Right ventricle myocardium superior (tissue), 1 donor: ENCODE results near the gene TRIM25. TPM values are rescaled to one million over a fixed set of nuclear protein-coding genes. Genes with fewer than 3 reads are reported as not detected.
A peak's percentile ranks its signal among the peaks of the same experiment; 100 is the strongest.

Source experiments
- ATAC-seq: fragments of 200-7000 bp; cut with Tn5 transposase; one replicate; pipeline ENCODE4 v1.9.1; 2020; ENCODE audit warnings: mild to moderate bottlenecking; ENCODE audit not compliant: poor library complexity
- DNase-seq: peaks from one replicate; pipeline ENCODE4 v3.0.0-alpha.2; 2020
- intact Hi-C: fragments of 100-400 bp; cut with DNase I; formaldehyde crosslinking; loops from one replicate; pipeline ENCODE4 v1.11.2; 2022
- total RNA-seq: library from RNA; stranded (reverse); fragmentation: NEBNext Ultra II Directional; extraction: Animal tissue kit (Norgen Biotek cat#: 25700); gene quantifications from one replicate; pipeline ENCODE4 v1.2.1, GENCODE V29; 2021
- donor health status: DM: no; HTN: yes; CAD: no; lungs with severe emphysema.

Gene TRIM25
- total RNA-seq, 1 donor from 2014 or later = 15.4 TPM

GRCh38 chr17:56883616-56884015 lies 30.2 kb downstream of the TRIM25 start:
- intact Hi-C loops = no loop called here
- no peak for DNase-seq
- no peak for ATAC-seq

- DNase-seq (no peak), ATAC-seq (no peak)
- intact Hi-C loops = no loop called here
Observed at GRCh38 chr17:56881685-56882295, 32.1 kb downstream of the TRIM25 start.

GRCh38 chr17:56880571-56880970 lies 33.3 kb downstream of the TRIM25 start:
- intact Hi-C loops = no loop called here
- DNase-seq (no peak), ATAC-seq (no peak)

- ATAC-seq (peak; percentile 38), DNase-seq (no peak)
- intact Hi-C loops = no loop called here
Observed at GRCh38 chr17:56880133-56880532, 33.7 kb downstream of the TRIM25 start.

- intact Hi-C loops = no loop called here
- DNase-seq (no peak), ATAC-seq (no peak)
Observed at GRCh38 chr17:56879280-56879679, 34.6 kb downstream of the TRIM25 start.

GRCh38 chr17:56876766-56877179 lies 37.1 kb downstream of the TRIM25 start:
- no peak for ATAC-seq
- intact Hi-C loops = no loop called here
- no peak for DNase-seq

- no peak for ATAC-seq
- intact Hi-C loops = no loop called here
- DNase-seq = no peak
Observed at GRCh38 chr17:56870081-56870651, 43.7 kb downstream of the TRIM25 start.

GRCh38 chr17:56868716-56869115 lies 45.1 kb downstream of the TRIM25 start:
- intact Hi-C loops = no loop called here
- DNase-seq (no peak), ATAC-seq (no peak)

- intact Hi-C loops = no loop called here
- ATAC-seq (no peak), DNase-seq (no peak)
Observed at GRCh38 chr17:56867948-56868376, 45.9 kb downstream of the TRIM25 start.

- intact Hi-C loops = no loop called here
- no peak for DNase-seq
- ATAC-seq = no peak
Observed at GRCh38 chr17:56866496-56866895, 47.4 kb downstream of the TRIM25 start.

GRCh38 chr17:56866076-56866475 lies 47.8 kb downstream of the TRIM25 start:
- ATAC-seq (no peak), DNase-seq (no peak)
- intact Hi-C loops = no loop called here

- intact Hi-C loops = no loop called here
- no peak for DNase-seq
- ATAC-seq = no peak
Observed at GRCh38 chr17:56863974-56864373, 49.9 kb downstream of the TRIM25 start.

- intact Hi-C loops = no loop called here
- DNase-seq (no peak), ATAC-seq (no peak)
Observed at GRCh38 chr17:56861899-56862298, 52.0 kb downstream of the TRIM25 start.

- ATAC-seq (no peak), DNase-seq (no peak)
- intact Hi-C loops = no loop called here
Observed at GRCh38 chr17:56851008-56851407, 62.8 kb downstream of the TRIM25 start.

GRCh38 chr17:56850591-56850990 lies 63.3 kb downstream of the TRIM25 start:
- no peak for DNase-seq
- intact Hi-C loops = no loop called here
- no peak for ATAC-seq

GRCh38 chr17:56849131-56849530 lies 64.7 kb downstream of the TRIM25 start:
- ATAC-seq (no peak), DNase-seq (no peak)
- intact Hi-C loops = no loop called here

- no peak for ATAC-seq
- intact Hi-C loops = no loop called here
- DNase-seq = no peak
Observed at GRCh38 chr17:56847106-56847505, 66.7 kb downstream of the TRIM25 start.

GRCh38 chr17:56845934-56846333 lies 67.9 kb downstream of the TRIM25 start:
- ATAC-seq (no peak), DNase-seq (no peak)
- intact Hi-C loops = no loop called here

GRCh38 chr17:56842577-56842976 lies 71.3 kb downstream of the TRIM25 start:
- intact Hi-C loops = no loop called here
- DNase-seq (no peak), ATAC-seq (no peak)

- DNase-seq = no peak
- no peak for ATAC-seq
- intact Hi-C loops = no loop called here
Observed at GRCh38 chr17:56838687-56839086, 75.2 kb downstream of the TRIM25 start.
